Mesothelial cell of epicardium (in vitro differentiated cells): Measurements from ENCODE around the gene NT5C2. TPM values are rescaled to one million over a fixed set of nuclear protein-coding genes. Genes with fewer than 3 reads are reported as not detected.
A peak's percentile ranks its signal among the peaks of the same experiment; 100 is the strongest.
"Not testable (repeated sequence)": the region's sequence is repeated elsewhere in the genome, so short reads cannot be mapped to it uniquely, and the experiment has no call there.

Experiments used
- DNase-seq, 2 experiments: peaks; one replicate each; pipeline ENCODE4 v3.0.0; 2021; ENCODE audit warnings: low spot score in 2 of 2; ENCODE audit not compliant: unreplicated experiment in 2 of 2
- H3K27ac Mint-ChIP-seq: 2 replicates; pipeline ENCODE4 v1.8.0; 2021; ENCODE audit warnings: mixed read lengths
- H3K27me3 Mint-ChIP-seq: 2 replicates; pipeline ENCODE4 v1.8.0; 2021; ENCODE audit warnings: low read depth, mixed read lengths
- H3K36me3 Mint-ChIP-seq: 2 replicates; pipeline ENCODE4 v1.8.0; 2021; ENCODE audit warnings: mixed read lengths
- H3K4me1 Mint-ChIP-seq: 2 replicates; pipeline ENCODE4 v1.8.0; 2021; ENCODE audit warnings: mixed read lengths
- H3K4me3 Mint-ChIP-seq: 2 replicates; pipeline ENCODE4 v1.8.0; 2021; ENCODE audit warnings: mild to moderate bottlenecking, moderate library complexity, mixed read lengths
- H3K9me3 Mint-ChIP-seq: 2 replicates; pipeline ENCODE4 v1.8.0; 2021; ENCODE audit warnings: mixed read lengths
- total RNA-seq: library from RNA; stranded (reverse); gene quantifications from 3 replicates; pipeline ENCODE4 v1.2.1, GENCODE V29; 2021
- TF ChIP-seq, protein P1 (sequence below): fragments of 200-600 bp; sonication (generic); IDR thresholded peaks from one replicate; pipeline ENCODE4 v1.5.0; 2021; ENCODE audit warnings: antibody characterized with exemption; ENCODE audit not compliant: unreplicated experiment

NT5C2 gene
- total RNA-seq, 1 donor from 2014 or later: 77.7 TPM

DNA sequence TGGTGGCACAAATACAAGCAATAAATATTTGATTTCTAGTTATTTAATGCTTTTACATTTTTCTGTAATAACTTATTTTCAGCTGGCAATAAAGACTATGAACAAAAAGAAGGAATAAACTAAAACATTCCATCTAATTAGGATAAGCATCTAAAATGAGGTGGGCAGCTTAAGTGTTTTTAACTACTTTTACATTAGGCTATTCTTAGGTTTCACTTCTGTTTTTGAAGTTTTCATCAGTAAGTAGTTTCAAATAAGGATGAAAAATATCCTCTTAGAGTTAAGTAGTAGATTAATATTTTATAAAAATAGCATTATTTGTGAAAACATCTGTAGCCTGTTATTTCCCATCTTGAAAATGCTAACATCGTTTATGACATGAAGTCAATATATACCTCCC, 15.9 kb downstream of the NT5C2 start:
- H3K4me1 Mint-ChIP-seq: peaks cover 4% of the 10 kb centered on the region
- no peaks in the 10 kb centered on the region for H3K9me3 Mint-ChIP-seq
- no peaks in the 10 kb centered on the region for H3K27me3 Mint-ChIP-seq
- peaks cover 20% of the 10 kb centered on the region for H3K36me3 Mint-ChIP-seq
- TF ChIP-seq, protein P1, sequence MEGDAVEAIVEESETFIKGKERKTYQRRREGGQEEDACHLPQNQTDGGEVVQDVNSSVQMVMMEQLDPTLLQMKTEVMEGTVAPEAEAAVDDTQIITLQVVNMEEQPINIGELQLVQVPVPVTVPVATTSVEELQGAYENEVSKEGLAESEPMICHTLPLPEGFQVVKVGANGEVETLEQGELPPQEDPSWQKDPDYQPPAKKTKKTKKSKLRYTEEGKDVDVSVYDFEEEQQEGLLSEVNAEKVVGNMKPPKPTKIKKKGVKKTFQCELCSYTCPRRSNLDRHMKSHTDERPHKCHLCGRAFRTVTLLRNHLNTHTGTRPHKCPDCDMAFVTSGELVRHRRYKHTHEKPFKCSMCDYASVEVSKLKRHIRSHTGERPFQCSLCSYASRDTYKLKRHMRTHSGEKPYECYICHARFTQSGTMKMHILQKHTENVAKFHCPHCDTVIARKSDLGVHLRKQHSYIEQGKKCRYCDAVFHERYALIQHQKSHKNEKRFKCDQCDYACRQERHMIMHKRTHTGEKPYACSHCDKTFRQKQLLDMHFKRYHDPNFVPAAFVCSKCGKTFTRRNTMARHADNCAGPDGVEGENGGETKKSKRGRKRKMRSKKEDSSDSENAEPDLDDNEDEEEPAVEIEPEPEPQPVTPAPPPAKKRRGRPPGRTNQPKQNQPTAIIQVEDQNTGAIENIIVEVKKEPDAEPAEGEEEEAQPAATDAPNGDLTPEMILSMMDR: no peak
- peak overlapping the region; percentile 48 for H3K27ac Mint-ChIP-seq
- no peak for DNase-seq
- H3K4me3 Mint-ChIP-seq: no peak overlapping the region

DNA sequence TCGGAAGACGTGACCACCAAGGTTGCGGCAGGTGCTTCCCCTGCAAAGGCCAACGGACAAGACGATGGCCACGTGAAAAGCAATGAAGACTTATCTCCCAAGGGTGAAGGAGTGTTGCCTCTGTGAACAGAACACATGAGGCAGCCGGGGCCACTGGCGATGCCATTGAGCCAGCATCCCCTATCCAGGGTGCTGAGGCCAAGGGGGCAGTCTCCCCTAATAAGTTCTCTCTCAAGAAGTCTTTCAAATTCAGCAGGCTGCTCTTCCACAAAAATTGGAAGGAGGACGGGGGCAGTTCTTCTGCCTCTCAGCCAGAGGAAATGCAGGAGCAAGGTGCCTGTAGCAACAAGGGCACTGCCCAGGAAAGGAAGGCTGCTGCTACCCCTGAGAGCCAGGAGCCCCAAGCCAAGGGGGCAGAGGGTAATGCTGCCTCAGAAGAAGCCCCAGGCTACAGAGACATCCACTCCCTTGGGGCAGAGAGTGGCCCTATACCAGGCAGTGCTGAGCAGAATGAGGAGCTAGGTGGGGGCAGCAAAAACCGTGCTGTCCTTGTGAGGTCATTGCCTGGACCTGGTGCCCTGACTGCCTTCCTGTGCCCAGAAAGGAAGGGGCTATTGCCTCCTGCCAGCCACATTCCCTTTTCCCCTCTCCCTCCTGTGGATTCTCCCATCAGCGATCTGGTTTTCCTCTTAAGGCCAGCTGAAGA, 17.3 kb downstream of the NT5C2 start:
- Mint-ChIP-seq H3K4me3 (no peak overlapping the region), H3K4me1 (peaks cover 7% of the 10 kb centered on the region), H3K9me3 (no peaks in the 10 kb centered on the region), H3K27ac (no peak overlapping the region), H3K27me3 (no peaks in the 10 kb centered on the region), H3K36me3 (peaks cover 20% of the 10 kb centered on the region)
- TF ChIP-seq, protein P1: no peak
- DNase-seq: no peak

DNA sequence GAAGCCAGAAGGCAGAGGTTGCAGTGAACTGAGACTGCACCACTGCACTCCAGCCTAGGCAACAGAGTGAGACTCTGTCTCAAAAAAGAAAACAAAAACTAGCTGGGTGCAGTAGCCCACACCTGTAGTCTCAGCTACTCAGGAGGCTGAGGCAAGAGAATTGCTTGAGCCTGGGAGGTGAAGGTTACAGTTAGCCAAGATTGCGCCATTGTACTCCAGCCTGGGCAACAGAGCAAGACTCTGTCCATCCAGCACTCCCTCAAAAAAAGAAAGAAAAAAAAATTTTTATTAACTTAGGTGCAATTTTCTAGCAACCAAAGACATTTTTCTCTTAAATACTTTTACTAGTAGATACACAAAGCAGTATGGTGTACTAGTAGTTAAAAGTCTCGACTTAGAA, 18.7 kb downstream of the NT5C2 start:
- H3K4me3 Mint-ChIP-seq, DNase-seq, H3K27me3 Mint-ChIP-seq, H3K4me1 Mint-ChIP-seq, H3K27ac Mint-ChIP-seq, H3K9me3 Mint-ChIP-seq: not testable (repeated sequence)
- peaks cover 17% of the 10 kb centered on the region for H3K36me3 Mint-ChIP-seq

DNA sequence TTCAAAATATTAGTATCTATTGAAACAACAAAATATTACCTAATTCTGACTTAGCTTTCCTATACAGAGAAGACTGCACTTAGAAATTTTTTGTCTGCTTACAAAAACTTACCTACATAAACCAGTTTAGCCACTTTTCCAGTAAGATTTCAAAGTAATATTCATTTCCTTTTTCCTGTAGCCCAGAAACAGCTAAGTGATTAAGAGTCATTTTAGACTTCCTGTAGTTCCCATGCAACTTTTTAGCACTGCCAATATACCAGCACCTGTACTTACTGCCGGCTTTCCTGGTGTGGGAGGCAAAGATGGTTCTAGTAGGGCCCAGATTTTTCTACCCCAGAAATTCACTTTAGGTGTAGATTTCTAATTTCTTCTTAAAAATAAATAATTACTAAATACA, 21.8 kb downstream of the NT5C2 start:
- Mint-ChIP-seq H3K4me1 (peaks cover 7% of the 10 kb centered on the region), H3K36me3 (peaks cover 19% of the 10 kb centered on the region), H3K27me3 (no peaks in the 10 kb centered on the region), H3K9me3 (no peaks in the 10 kb centered on the region), H3K27ac (peak overlapping the region; percentile 91), H3K4me3 (no peak overlapping the region)
- DNase-seq: no peak
- TF ChIP-seq, protein P1: no peak

DNA sequence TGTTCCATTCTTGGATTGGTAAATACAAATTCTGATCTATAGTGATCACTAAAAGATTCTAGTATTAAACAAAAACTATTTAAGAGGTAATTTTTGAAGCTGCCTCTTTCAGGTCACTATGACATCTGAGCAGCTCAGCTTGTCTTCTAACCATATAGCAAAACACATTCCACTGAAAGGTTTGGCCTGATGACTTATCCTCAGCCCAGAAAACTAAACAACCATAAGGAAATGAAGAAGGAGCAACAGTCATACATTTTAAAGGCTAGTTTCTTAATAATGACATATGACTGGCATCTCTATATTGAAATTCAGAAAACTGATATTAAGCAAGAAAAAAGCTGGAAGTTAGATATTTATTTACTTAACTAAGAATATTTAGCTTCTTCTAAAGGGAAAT, 24.6 kb downstream of the NT5C2 start:
- TF ChIP-seq, protein P1: no peak
- Mint-ChIP-seq H3K4me1 (peaks cover 7% of the 10 kb centered on the region), H3K4me3 (no peak overlapping the region), H3K9me3 (peaks cover 5% of the 10 kb centered on the region), H3K27me3 (no peaks in the 10 kb centered on the region), H3K27ac (peak overlapping the region; percentile 37), H3K36me3 (peaks cover 26% of the 10 kb centered on the region)
- DNase-seq: no peak

DNA sequence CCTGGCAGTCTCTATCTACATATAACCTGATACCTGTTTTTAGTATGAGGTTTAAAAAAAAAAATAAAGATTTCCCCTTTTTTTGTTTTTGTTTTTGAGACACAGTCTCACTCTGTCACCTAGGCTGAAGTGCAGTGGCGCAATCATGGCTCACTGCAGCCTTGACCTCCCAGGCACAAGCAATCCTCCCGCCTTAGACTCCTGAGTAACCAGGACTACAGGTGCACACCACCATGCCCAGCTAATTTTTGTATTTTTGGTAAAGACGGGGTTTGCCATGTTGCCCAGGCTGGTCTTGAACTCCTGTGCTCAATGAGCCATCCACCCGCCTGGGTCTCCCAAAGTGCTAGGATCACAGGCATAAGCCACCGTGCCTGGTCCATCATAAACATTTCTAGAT, 25.5 kb downstream of the NT5C2 start:
- peaks cover 30% of the 10 kb centered on the region for H3K36me3 Mint-ChIP-seq
- not testable (repeated sequence) for DNase-seq, H3K27me3 Mint-ChIP-seq, H3K9me3 Mint-ChIP-seq, H3K4me1 Mint-ChIP-seq, H3K4me3 Mint-ChIP-seq, H3K27ac Mint-ChIP-seq

DNA sequence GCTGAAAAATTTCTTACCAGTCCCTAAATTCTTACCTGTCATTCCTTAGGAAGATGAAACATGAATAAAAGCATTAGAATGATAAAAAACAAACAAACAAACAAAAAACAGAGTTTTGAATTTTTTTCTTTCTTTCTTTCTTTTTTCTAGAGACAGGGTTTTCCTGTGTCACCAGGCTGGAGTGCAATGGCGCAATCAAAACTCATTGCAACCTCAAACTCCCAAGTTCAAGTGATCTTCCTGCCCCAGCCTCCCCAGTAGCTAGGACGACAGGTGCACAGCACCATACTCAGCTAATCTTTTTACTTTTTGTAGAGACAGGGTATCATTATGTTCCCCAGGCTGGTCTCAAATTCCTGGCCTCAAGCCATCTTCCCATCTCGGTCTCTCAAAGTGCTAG, 26.5 kb downstream of the NT5C2 start:
- Mint-ChIP-seq H3K4me1 (peaks cover 7% of the 10 kb centered on the region), H3K4me3 (no peak overlapping the region), H3K36me3 (peaks cover 39% of the 10 kb centered on the region), H3K9me3 (peaks cover 14% of the 10 kb centered on the region), H3K27ac (no peak overlapping the region), H3K27me3 (no peaks in the 10 kb centered on the region)
- TF ChIP-seq, protein P1: no peak
- DNase-seq: no peak

DNA sequence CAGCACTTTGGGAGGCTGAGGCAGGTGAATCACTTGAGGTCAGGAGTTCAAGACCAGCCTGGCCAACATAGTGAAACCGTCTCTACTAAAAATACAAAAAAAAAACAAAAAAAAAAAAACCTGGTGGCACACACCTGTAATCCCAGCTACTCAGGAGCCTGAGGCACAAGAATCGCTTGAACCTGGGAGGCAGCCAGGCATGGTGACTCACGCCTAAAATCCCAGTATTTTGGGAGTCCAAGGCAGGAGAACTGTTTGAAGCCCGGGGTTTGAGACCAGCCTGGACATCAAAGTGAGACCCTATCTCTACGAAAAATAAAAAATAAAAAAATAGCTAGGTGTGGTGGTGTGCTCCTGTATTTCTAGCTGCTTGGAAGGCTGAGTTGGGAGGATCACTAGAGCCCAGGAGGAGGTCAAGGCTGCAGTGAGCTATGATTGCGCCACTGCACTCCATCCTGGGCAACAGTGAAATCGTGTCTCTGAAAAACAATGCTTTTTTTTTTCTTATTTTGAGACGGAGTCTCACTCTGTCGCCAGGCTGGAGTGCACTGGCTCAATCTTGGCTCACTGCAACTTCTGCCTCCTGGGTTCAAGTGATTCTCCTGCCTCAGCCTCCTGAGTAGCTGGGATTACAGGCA, 29.2 kb downstream of the NT5C2 start:
- H3K27me3 Mint-ChIP-seq, H3K4me1 Mint-ChIP-seq, H3K27ac Mint-ChIP-seq, H3K4me3 Mint-ChIP-seq, DNase-seq: not testable (repeated sequence)
- Mint-ChIP-seq H3K9me3 (peaks cover 27% of the 10 kb centered on the region), H3K36me3 (peaks cover 58% of the 10 kb centered on the region)
